AG04450 (cell line): ENCODE data around the gene FNDC3B. TPM values are rescaled to one million over a fixed set of nuclear protein-coding genes. Genes with fewer than 3 reads are reported as not detected.
"Not testable (repeated sequence)": the region's sequence is repeated elsewhere in the genome, so short reads cannot be mapped to it uniquely, and the experiment has no call there.

ENCODE experiments used
- CTCF ChIA-PET: fragments of 300-600, 350-600 bp; formaldehyde crosslinking; extraction: SDS; loops from one replicate; lab custom pipeline; 2022; ENCODE audit warnings: antibody characterized with exemption, inconsistent platforms; lab: Charles Lee
- POLR2A ChIA-PET: fragments of 350-600 bp; formaldehyde crosslinking; extraction: SDS; loops from one replicate; lab custom pipeline; 2021; ENCODE audit warnings: antibody characterized with exemption, inconsistent platforms; lab: Yijun Ruan, JAX
- DNase-seq: peaks from one replicate; pipeline ENCODE4 v3.0.0-alpha.2; 2011; ENCODE audit warnings: low read depth, low spot score
- H3K27ac ChIP-seq: one replicate; pipeline ENCODE4 v1.5.1; 2012; ENCODE audit warnings: low read depth, low read length, control low read depth
- H3K27me3 ChIP-seq: one replicate; pipeline ENCODE4 v1.6.0; 2012; ENCODE audit warnings: low read length; ENCODE audit not compliant: control insufficient read depth, insufficient read depth
- H3K4me3 ChIP-seq: 2 replicates; pipeline ENCODE4 v1.5.1; 2011; ENCODE audit warnings: mild to moderate bottlenecking, low read depth, low read length, control low read depth
- H3K9me3 ChIP-seq: 2 replicates; pipeline ENCODE4 v1.5.1; 2012; ENCODE audit warnings: low read length; ENCODE audit not compliant: control insufficient read depth, insufficient read depth
- CTCF ChIP-seq: IDR thresholded peaks from 2 replicates; pipeline ENCODE4 v1.5.1; 2011; ENCODE audit warnings: low read depth, low read length, control low read depth, inconsistent platforms
- polyA plus RNA-seq: library from polyadenylated mRNA; depleted of rRNA; stranded (reverse); fragments of >200 nt; gene quantifications from 2 replicates; pipeline ENCODE4 v1.2.3, GENCODE V29; 2011

Gene FNDC3B
- polyA plus RNA-seq, 1 experiment: 39.5 TPM

GRCh38 chr3:172362583-172362982, 323.2 kb downstream of the FNDC3B start:
- Histone ChIP-seq H3K27ac (no peak overlapping the region), H3K9me3 (no peaks in the 10 kb centered on the region), H3K4me3 (no peak overlapping the region), H3K27me3 (no peaks in the 10 kb centered on the region)
- ChIA-PET POLR2A (no interaction called here), CTCF (interaction anchor here (1.2 kb wide), 1 partner anchor 22 kb away, joined by 4 read pairs; no protein-coding TSS in a partner anchor)
- TF ChIP-seq CTCF: no peak
- DNase-seq: no peak

GRCh38 chr3:172364374-172365027, 325.1 kb downstream of the FNDC3B start:
- CTCF ChIA-PET: interaction anchor here (0.6 to 1.5 kb wide), 3 partner anchors 32 to 340 kb away, joined by 3 to 6 read pairs (median 3); no protein-coding TSS in a partner anchor
- H3K27ac ChIP-seq: no peak overlapping the region
- POLR2A ChIA-PET: no interaction called here
- no peak for TF ChIP-seq CTCF
- H3K27me3 ChIP-seq: no peaks in the 10 kb centered on the region
- no peak overlapping the region for H3K4me3 ChIP-seq
- no peaks in the 10 kb centered on the region for H3K9me3 ChIP-seq
- DNase-seq: no peak

- ChIA-PET CTCF (interaction anchor here (0.6 kb wide), 1 partner anchor 340 kb away, joined by 3 read pairs; no protein-coding TSS in a partner anchor), POLR2A (no interaction called here)
- DNase-seq: no peak
- Histone ChIP-seq H3K27me3 (no peaks in the 10 kb centered on the region), H3K27ac (no peak overlapping the region), H3K9me3 (no peaks in the 10 kb centered on the region), H3K4me3 (no peak overlapping the region)
- no peak for TF ChIP-seq CTCF
Measured at GRCh38 chr3:172365028-172365567, 325.7 kb downstream of the FNDC3B start.

- CTCF ChIA-PET: interaction anchor here (0.6 to 1.1 kb wide), 2 partner anchors 11 to 321 kb away, joined by 3 read pairs; no protein-coding TSS in a partner anchor
- Histone ChIP-seq H3K27me3 (no peaks in the 10 kb centered on the region), H3K9me3 (no peaks in the 10 kb centered on the region), H3K27ac (no peak overlapping the region), H3K4me3 (no peak overlapping the region)
- no peak for TF ChIP-seq CTCF
- DNase-seq: no peak
- POLR2A ChIA-PET: no interaction called here
Measured at GRCh38 chr3:172367205-172368105, 328.1 kb downstream of the FNDC3B start.

GRCh38 chr3:172368556-172368955, 329.2 kb downstream of the FNDC3B start:
- CTCF ChIA-PET: interaction anchor here (0.6 to 1.1 kb wide), 3 partner anchors 12 to 320 kb away, joined by 3 read pairs; no protein-coding TSS in a partner anchor
- H3K27ac ChIP-seq, DNase-seq, H3K9me3 ChIP-seq, H3K27me3 ChIP-seq, POLR2A ChIA-PET, H3K4me3 ChIP-seq: not testable (repeated sequence)
